Epithelial cell of esophagus (primary cell): ENCODE data around the gene FPR3.

ENCODE experiments used
- DNase-seq: peaks from one replicate; pipeline ENCODE4 v3.0.0; 2010; ENCODE audit warnings: low read depth
- H3K4me3 ChIP-seq: 2 replicates; pipeline ENCODE4 v1.5.1; 2011; ENCODE audit warnings: mild to moderate bottlenecking, low read length, control low read depth
- CTCF ChIP-seq: IDR thresholded peaks from 2 replicates; pipeline ENCODE4 v1.5.1; 2011; ENCODE audit warnings: low read depth, mild to moderate bottlenecking, low read length, control low read depth, inconsistent platforms; ENCODE audit not compliant: insufficient read depth; ENCODE audit errors: missing control alignments

The FPR3 gene

GRCh38 chr19:51807111-51807701 is 12.2 kb downstream of the FPR3 start:
- no peak overlapping the region for H3K4me3 ChIP-seq
- TF ChIP-seq CTCF = no peak
- peak; percentile 10 for DNase-seq

GRCh38 chr19:51807925-51808324 is 13.0 kb downstream of the FPR3 start:
- no peak overlapping the region for H3K4me3 ChIP-seq
- no peak for TF ChIP-seq CTCF
- no peak for DNase-seq

- DNase-seq = no peak
- TF ChIP-seq CTCF = no peak
- no peak overlapping the region for H3K4me3 ChIP-seq
Measured at GRCh38 chr19:51808333-51808986, 13.5 kb downstream of the FPR3 start.

- no peak for TF ChIP-seq CTCF
- no peak for DNase-seq
- H3K4me3 ChIP-seq = no peak overlapping the region
Measured at GRCh38 chr19:51809787-51810186, 14.8 kb downstream of the FPR3 start.

- DNase-seq = no peak
- TF ChIP-seq CTCF = no peak
- no peak overlapping the region for H3K4me3 ChIP-seq
Measured at GRCh38 chr19:51810223-51810622, 15.3 kb downstream of the FPR3 start.

- H3K4me3 ChIP-seq = no peak overlapping the region
- DNase-seq = no peak
- no peak for TF ChIP-seq CTCF
Measured at GRCh38 chr19:51811344-51811743, 16.4 kb downstream of the FPR3 start.

- no peak for DNase-seq
- TF ChIP-seq CTCF = no peak
Measured at GRCh38 chr19:51815043-51815442, 20.1 kb downstream of the FPR3 start.

More at GRCh38 chr19:51815043-51815442, 20.1 kb downstream of the FPR3 start:
- H3K4me3 ChIP-seq = no peak overlapping the region
